Aortic smooth muscle cell (primary cell): ENCODE measurements around the gene DOK3. TPM values are rescaled to one million over a fixed set of nuclear protein-coding genes. Genes with fewer than 3 reads are reported as not detected.

Experiments
- total RNA-seq: library from RNA; depleted of rRNA; stranded (reverse); fragments of >200 nt; gene quantifications from 2 replicates; pipeline ENCODE4 v1.2.3, GENCODE V29; 2014

The DOK3 gene
- total RNA-seq = 1.4 and 2.0 TPM in 2 replicates

DNA sequence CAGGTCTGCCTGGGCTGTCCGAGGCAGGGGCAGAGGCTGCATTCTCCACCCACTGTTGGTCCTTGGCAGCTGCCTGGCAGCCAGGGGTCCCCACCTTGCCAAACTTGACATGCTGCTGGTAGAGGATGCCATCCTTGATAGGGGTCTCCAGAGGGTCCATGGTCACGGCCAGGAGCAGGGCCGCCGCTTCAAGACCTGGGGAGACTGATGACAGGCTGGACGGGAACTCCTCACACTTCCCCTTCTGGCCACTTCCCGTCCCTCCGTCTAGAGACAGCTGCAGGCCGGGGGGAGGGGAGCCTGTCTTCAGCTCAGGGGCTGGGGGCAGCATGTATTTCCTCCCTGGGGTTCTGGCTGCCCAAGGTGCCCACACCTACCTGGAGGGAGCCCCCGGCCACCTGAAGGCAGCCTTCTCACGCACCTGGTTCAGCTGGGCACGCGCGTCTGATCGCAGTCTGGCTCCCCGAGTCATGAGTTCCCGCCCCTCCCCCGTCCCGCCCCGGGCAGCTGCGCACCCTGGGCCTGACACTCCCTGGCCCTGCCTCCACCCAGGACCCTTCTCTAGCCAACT, at the start of gene DOK3:
Gene DOK3 (minus strand): TSS at position 446 of the 571 bp plus-strand sequence. CDS start 286 bp downstream, at position 160.

GRCh38 chr5:177554474-177555111, 45.0 kb upstream of the DOK3 start, which contains the start of gene FAM193B:
FAM193B (minus strand) TSS chr5:177554563; CDS start chr5:177554458, 105 bp downstream.

GRCh38 chr5:177516601-177517568, 7.3 kb upstream of the DOK3 start, which contains the start of gene DDX41:
DDX41 (minus strand) TSS chr5:177516961; CDS start chr5:177516945, 16 bp downstream.

DNA sequence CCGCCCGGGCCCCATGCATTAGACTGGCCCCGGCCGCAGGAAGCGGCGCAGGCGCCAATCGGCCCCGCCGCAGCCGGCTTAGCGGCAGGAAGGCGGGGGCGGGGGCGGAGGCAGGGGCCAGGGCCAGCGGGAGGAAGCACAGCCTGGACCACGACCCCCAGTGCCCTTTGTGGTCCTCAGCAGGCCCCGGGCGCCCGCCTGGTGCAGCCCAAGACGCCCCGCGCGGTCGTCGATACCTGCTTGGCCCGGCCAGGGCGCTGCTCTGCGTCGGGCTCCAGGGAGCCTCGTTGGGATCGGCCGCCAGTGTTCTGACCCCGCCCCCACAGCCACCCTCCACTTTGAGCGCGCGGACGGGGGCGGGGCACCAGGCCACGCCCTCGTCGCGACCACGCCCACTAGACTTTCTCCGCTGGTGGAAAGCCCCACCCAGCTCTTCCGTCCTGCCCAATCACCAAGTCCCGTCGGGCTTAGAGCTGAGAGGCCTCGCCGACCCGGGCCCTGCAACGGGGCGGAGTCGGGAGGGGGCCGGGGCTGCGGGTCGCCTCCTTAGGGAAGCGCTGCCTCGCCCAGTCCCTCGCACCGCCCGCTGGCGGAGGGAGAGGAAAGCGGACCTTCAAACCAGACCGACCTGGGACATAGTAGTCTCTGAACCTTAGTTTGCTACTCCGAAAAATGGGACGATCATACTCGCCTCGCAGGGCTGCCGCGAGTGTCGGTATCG, 12.2 kb downstream of the DOK3 start, which contains the start of gene PDLIM7:
Gene PDLIM7 (minus strand): TSS at position 313 of the 721 bp plus-strand sequence. CDS start 1,092 bp downstream, outside the sequence.

GRCh38 chr5:177473443-177474001, 36.1 kb downstream of the DOK3 start, which contains the start of gene DBN1:
DBN1 (minus strand) TSS chr5:177473634; CDS start chr5:177473521, 113 bp downstream.

Other genes with a start within 250 kb of the DOK3 start
- gene RAB24, start 206.1 kb downstream of the DOK3 start, total RNA-seq = 17.8 and 22.1 TPM in 2 replicates
- 101 and 120 TPM in 2 replicates for gene PRELID1, start 206.0 kb downstream of the DOK3 start, total RNA-seq
- 10.4 and 14.7 TPM in 2 replicates for gene MXD3, start 197.9 kb downstream of the DOK3 start, total RNA-seq
- gene LMAN2, start 158.2 kb downstream of the DOK3 start, total RNA-seq = 430 and 437 TPM in 2 replicates
- 2.2 and 5.1 TPM in 2 replicates for gene RGS14, start 151.9 kb downstream of the DOK3 start, total RNA-seq
- not detected in 2 replicates for gene SLC34A1, start 125.4 kb downstream of the DOK3 start, total RNA-seq
- gene PFN3, start 109.2 kb downstream of the DOK3 start, total RNA-seq = not detected in 2 replicates
- 0.25 and 0.26 TPM in 2 replicates for gene F12, start 100.3 kb downstream of the DOK3 start, total RNA-seq
- gene GRK6, start 83.2 kb downstream of the DOK3 start, total RNA-seq = 15.8 and 21.7 TPM in 2 replicates
- 5.3 and 6.3 TPM in 2 replicates for gene PRR7, start 63.0 kb downstream of the DOK3 start, total RNA-seq
- 124 and 135 TPM in 2 replicates for gene DBN1, start 36.2 kb downstream of the DOK3 start, total RNA-seq
- gene PDLIM7, start 12.2 kb downstream of the DOK3 start, total RNA-seq = 55.5 and 76.9 TPM in 2 replicates
- 101 and 127 TPM in 2 replicates for gene DDX41, start 7.1 kb upstream of the DOK3 start, total RNA-seq
- 11.2 and 16.0 TPM in 2 replicates for gene FAM193B, start 44.7 kb upstream of the DOK3 start, total RNA-seq
- gene TMED9, start 82.4 kb upstream of the DOK3 start, total RNA-seq = 178 and 212 TPM in 2 replicates
- 26.7 and 28.9 TPM in 2 replicates for gene B4GALT7, start 90.3 kb upstream of the DOK3 start, total RNA-seq